ENCODE results near the gene ANO2.

- TF ChIP-seq USF1 (IDR thresholded peaks at IDR 0.05) (no peak), NFIC (IDR thresholded peaks at IDR 0.05) (no peak), TCF12 (IDR thresholded peaks at IDR 0.05; ENCODE audit: low read depth) (no peak), TAF1 (IDR thresholded peaks at IDR 0.05; ENCODE audit: low read depth) (no peak), EGR1 (IDR thresholded peaks at IDR 0.05) (no peak), RAD21 (IDR thresholded peaks at IDR 0.05; ENCODE audit: low read depth) (no peak), REST (IDR thresholded peaks at IDR 0.05; ENCODE audit: low read depth) (no peak), ZBTB7A (IDR thresholded peaks at IDR 0.05; ENCODE audit: low read depth) (no peak), EP300 (IDR thresholded peaks at IDR 0.05; ENCODE audit: borderline replicate concordance) (no peak), CREB1 (IDR thresholded peaks at IDR 0.05; ENCODE audit: low read depth) (no peak), YY1 (IDR thresholded peaks at IDR 0.05; ENCODE audit: low read depth) (no peak), CEBPB (IDR thresholded peaks at IDR 0.05) (no peak), TEAD4 (IDR thresholded peaks at IDR 0.05) (no peak)
Measured at GRCh38 chr12:5884866-5885265, 60.2 kb downstream of the ANO2 start.
